ENCODE measurements around the gene SCAANT1. TPM values are rescaled to one million over a fixed set of nuclear protein-coding genes. Genes with fewer than 3 reads are reported as not detected.

Gene SCAANT1
- total and polyA plus RNA-seq, 2 of the 8 experiments (the other 6 are each of a cell fraction or from before 2014, with no cell fraction given) = not detected

DNA sequence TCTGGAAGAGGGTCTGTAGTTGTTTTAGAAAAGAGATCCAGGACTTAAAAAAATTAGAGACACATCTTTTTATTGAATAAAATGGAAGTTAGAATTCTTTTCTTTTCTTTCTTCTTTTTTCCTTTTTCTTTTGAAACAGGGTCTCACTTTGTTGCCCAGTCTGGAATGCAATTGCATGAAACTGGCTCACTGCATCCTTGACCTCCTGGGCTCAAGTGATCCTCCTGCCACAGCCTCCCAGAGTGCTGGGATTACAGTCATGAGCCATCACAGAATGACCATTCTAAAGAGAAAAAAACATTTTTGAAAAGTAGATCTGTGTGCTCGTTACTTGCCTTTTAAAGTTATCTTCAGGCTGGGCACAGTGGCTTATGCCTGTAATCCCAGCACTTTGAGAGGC, 45.0 kb downstream of the SCAANT1 start (continued):
- TF ChIP-seq, protein P1, sequence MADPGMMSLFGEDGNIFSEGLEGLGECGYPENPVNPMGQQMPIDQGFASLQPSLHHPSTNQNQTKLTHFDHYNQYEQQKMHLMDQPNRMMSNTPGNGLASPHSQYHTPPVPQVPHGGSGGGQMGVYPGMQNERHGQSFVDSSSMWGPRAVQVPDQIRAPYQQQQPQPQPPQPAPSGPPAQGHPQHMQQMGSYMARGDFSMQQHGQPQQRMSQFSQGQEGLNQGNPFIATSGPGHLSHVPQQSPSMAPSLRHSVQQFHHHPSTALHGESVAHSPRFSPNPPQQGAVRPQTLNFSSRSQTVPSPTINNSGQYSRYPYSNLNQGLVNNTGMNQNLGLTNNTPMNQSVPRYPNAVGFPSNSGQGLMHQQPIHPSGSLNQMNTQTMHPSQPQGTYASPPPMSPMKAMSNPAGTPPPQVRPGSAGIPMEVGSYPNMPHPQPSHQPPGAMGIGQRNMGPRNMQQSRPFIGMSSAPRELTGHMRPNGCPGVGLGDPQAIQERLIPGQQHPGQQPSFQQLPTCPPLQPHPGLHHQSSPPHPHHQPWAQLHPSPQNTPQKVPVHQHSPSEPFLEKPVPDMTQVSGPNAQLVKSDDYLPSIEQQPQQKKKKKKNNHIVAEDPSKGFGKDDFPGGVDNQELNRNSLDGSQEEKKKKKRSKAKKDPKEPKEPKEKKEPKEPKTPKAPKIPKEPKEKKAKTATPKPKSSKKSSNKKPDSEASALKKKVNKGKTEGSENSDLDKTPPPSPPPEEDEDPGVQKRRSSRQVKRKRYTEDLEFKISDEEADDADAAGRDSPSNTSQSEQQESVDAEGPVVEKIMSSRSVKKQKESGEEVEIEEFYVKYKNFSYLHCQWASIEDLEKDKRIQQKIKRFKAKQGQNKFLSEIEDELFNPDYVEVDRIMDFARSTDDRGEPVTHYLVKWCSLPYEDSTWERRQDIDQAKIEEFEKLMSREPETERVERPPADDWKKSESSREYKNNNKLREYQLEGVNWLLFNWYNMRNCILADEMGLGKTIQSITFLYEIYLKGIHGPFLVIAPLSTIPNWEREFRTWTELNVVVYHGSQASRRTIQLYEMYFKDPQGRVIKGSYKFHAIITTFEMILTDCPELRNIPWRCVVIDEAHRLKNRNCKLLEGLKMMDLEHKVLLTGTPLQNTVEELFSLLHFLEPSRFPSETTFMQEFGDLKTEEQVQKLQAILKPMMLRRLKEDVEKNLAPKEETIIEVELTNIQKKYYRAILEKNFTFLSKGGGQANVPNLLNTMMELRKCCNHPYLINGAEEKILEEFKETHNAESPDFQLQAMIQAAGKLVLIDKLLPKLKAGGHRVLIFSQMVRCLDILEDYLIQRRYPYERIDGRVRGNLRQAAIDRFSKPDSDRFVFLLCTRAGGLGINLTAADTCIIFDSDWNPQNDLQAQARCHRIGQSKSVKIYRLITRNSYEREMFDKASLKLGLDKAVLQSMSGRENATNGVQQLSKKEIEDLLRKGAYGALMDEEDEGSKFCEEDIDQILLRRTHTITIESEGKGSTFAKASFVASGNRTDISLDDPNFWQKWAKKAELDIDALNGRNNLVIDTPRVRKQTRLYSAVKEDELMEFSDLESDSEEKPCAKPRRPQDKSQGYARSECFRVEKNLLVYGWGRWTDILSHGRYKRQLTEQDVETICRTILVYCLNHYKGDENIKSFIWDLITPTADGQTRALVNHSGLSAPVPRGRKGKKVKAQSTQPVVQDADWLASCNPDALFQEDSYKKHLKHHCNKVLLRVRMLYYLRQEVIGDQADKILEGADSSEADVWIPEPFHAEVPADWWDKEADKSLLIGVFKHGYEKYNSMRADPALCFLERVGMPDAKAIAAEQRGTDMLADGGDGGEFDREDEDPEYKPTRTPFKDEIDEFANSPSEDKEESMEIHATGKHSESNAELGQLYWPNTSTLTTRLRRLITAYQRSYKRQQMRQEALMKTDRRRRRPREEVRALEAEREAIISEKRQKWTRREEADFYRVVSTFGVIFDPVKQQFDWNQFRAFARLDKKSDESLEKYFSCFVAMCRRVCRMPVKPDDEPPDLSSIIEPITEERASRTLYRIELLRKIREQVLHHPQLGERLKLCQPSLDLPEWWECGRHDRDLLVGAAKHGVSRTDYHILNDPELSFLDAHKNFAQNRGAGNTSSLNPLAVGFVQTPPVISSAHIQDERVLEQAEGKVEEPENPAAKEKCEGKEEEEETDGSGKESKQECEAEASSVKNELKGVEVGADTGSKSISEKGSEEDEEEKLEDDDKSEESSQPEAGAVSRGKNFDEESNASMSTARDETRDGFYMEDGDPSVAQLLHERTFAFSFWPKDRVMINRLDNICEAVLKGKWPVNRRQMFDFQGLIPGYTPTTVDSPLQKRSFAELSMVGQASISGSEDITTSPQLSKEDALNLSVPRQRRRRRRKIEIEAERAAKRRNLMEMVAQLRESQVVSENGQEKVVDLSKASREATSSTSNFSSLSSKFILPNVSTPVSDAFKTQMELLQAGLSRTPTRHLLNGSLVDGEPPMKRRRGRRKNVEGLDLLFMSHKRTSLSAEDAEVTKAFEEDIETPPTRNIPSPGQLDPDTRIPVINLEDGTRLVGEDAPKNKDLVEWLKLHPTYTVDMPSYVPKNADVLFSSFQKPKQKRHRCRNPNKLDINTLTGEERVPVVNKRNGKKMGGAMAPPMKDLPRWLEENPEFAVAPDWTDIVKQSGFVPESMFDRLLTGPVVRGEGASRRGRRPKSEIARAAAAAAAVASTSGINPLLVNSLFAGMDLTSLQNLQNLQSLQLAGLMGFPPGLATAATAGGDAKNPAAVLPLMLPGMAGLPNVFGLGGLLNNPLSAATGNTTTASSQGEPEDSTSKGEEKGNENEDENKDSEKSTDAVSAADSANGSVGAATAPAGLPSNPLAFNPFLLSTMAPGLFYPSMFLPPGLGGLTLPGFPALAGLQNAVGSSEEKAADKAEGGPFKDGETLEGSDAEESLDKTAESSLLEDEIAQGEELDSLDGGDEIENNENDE (IDR thresholded peaks at IDR 0.05; ENCODE audit: insufficient replicate concordance, low read length) = no peak
- TF ChIP-seq CHD2 (IDR thresholded peaks at IDR 0.05; ENCODE audit: low read length) (no peak), CTBP2 (IDR thresholded peaks at IDR 0.05; ENCODE audit: borderline replicate concordance, insufficient read depth, insufficient read length, low read length) (no peak)
